ENCODE data around the gene GSTA3. TPM values are rescaled to one million over a fixed set of nuclear protein-coding genes. Genes with fewer than 3 reads are reported as not detected.

The GSTA3 gene
- total RNA-seq, 1 donor from 2014 or later: not detected

GRCh38 chr6:52858416-52858815 is 51.1 kb downstream of the GSTA3 start:
- no peak for DNase-seq (ENCODE audit: low spot score)

GRCh38 chr6:52856137-52856536 is 53.4 kb downstream of the GSTA3 start:
- peak; percentile 59 for DNase-seq (ENCODE audit: low spot score)

GRCh38 chr6:52849137-52849536 is 60.4 kb downstream of the GSTA3 start:
- no peak for DNase-seq (ENCODE audit: low spot score)

Other genes starting within 250 kb of the GSTA3 start
- 21.4 TPM for gene TMEM14A, start 238.6 kb downstream of the GSTA3 start, total RNA-seq
- gene GSTA2, start 146.2 kb downstream of the GSTA3 start, total RNA-seq: not detected
- gene GSTA1, start 105.9 kb downstream of the GSTA3 start, total RNA-seq: not detected
- not detected for gene GSTA5, start 68.9 kb downstream of the GSTA3 start, total RNA-seq
- 12.2 TPM for gene GSTA4, start 85.6 kb upstream of the GSTA3 start, total RNA-seq
- gene CILK1, start 152.1 kb upstream of the GSTA3 start, total RNA-seq: 14.5 TPM
- 78.3 TPM for gene FBXO9, start 155.7 kb upstream of the GSTA3 start, total RNA-seq
- not detected for gene GCM1, start 239.1 kb upstream of the GSTA3 start, total RNA-seq